ENCODE measurements around the gene TPM1.
A peak's percentile ranks its signal among the peaks of the same experiment; 100 is the strongest.

- peak; percentile 68; the same call in 1 of the 2 replicates for TF ChIP-seq TAF1 (IDR thresholded peaks at IDR 0.05; ENCODE audit: borderline replicate concordance, low read depth, low read length)
- TF ChIP-seq RCOR1 (IDR thresholded peaks at IDR 0.05; ENCODE audit: low read length) = peak; percentile 95
- TF ChIP-seq CTCF (IDR thresholded peaks at IDR 0.05) = no peak
- no peak for TF ChIP-seq EZH2phosphoT487 (IDR thresholded peaks at IDR 0.05; ENCODE audit: borderline replicate concordance, low read depth)
- no peak for TF ChIP-seq USF1 (IDR thresholded peaks at IDR 0.05; ENCODE audit: borderline replicate concordance, low read depth)
- peak; percentile 92 for TF ChIP-seq PBX3 (IDR thresholded peaks at IDR 0.05)
- peak; percentile 27; the same call in 1 of the 2 replicates for TF ChIP-seq RAD21 (IDR thresholded peaks at IDR 0.05; ENCODE audit: low read length)
- TF ChIP-seq JUND (IDR thresholded peaks at IDR 0.05) = peak; percentile 83
Observed at GRCh38 chr15:63089260-63090043, 46.9 kb downstream of the TPM1 start.
